K562 (cell line): ENCODE results near the gene CCNL1.

Experiments used
- CTCF ChIP-seq, 3 experiments: IDR thresholded peaks in 2 of 3; conservative IDR thresholded peaks in 1 of 3; 2 replicates each; pipeline ENCODE4 v1.5.1; 2011 to 2012; ENCODE audit warnings: low read length in 3 of 3, mild to moderate bottlenecking in 3 of 3, control low read depth in 2 of 3, improper control_type of control experiment in 1 of 3, inconsistent platforms in 1 of 3, low read depth in 1 of 3, mixed read lengths in 1 of 3, moderate library complexity in 1 of 3; ENCODE audit not compliant: insufficient read depth in 2 of 3
- DLX4 ChIP-seq: fragments of 250-450 bp; sonication (Bioruptor Pico); IDR thresholded peaks from 2 replicates; pipeline ENCODE4 v1.6.1; 2021; ENCODE audit warnings: mild to moderate bottlenecking
- ESRRB ChIP-seq: fragments of 250-450 bp; sonication (Bioruptor Pico); IDR thresholded peaks from 2 replicates; pipeline ENCODE4 v1.5.0; 2020; ENCODE audit warnings: mild to moderate bottlenecking, moderate library complexity, borderline replicate concordance
- EZH2 ChIP-seq: IDR thresholded peaks from 2 replicates; pipeline ENCODE4 v1.6.1; 2012; ENCODE audit warnings: low read depth, mild to moderate bottlenecking, inconsistent platforms, low read length, borderline replicate concordance
- JUND ChIP-seq, 2 experiments: IDR thresholded peaks; 2 replicates in 1 of 2; 3 replicates in 1 of 2; pipeline ENCODE4 v1.6.1; 2011; ENCODE audit warnings: borderline replicate concordance in 2 of 2, low read depth in 2 of 2, low read length in 2 of 2, improper control_type of control experiment in 1 of 2, missing biosample characterization in 1 of 2, missing genetic modification characterization in 1 of 2, missing genetic modification reagents in 1 of 2
- MED1 ChIP-seq: sonication (generic); formaldehyde crosslinking; IDR thresholded peaks from 2 replicates; pipeline ENCODE4 v1.8.1; 2023; ENCODE audit warnings: missing genetic modification reagents, borderline replicate concordance
- POLR2AphosphoS5 ChIP-seq: IDR thresholded peaks from 2 replicates; pipeline ENCODE4 v1.6.1; 2011; ENCODE audit warnings: mild to moderate bottlenecking, low read depth, low read length, moderate library complexity; ENCODE audit not compliant: control insufficient read depth, insufficient read depth
- SMARCC2 ChIP-seq: fragments of 450-650 bp; IDR thresholded peaks from 2 replicates; pipeline ENCODE4 v1.6.1; 2017; ENCODE audit warnings: antibody characterized with exemption, moderate library complexity, mild to moderate bottlenecking, low read depth
- TOE1 ChIP-seq, 2 experiments: fragments of 450-650 bp in 1 of 2; sonication (generic) in 1 of 2; formaldehyde crosslinking in 1 of 2; IDR thresholded peaks; 2 replicates each; pipeline versions ENCODE4 v1.7.1 to v1.8.0; 2016 to 2022; ENCODE audit warnings: borderline replicate concordance in 2 of 2, mild to moderate bottlenecking in 2 of 2, antibody characterized with exemption in 1 of 2, inconsistent platforms in 1 of 2, low read depth in 1 of 2, missing genetic modification reagents in 1 of 2, moderate library complexity in 1 of 2

GRCh38 chr3:157151627-157152026 is 8.3 kb downstream of the CCNL1 start:
- TF ChIP-seq TOE1 (IDR thresholded peaks at IDR 0.05; ENCODE audit: borderline replicate concordance), result no peak
- TF ChIP-seq TOE1 (CRISPR knock-in tag; IDR thresholded peaks at IDR 0.05; ENCODE audit: borderline replicate concordance, low read depth), result no peak
- no peak for TF ChIP-seq POLR2AphosphoS5
- TF ChIP-seq EZH2, result no peak
- no peak for TF ChIP-seq MED1
- no peak for TF ChIP-seq CTCF (IDR thresholded peaks at IDR 0.05 in 2 of 3, conservative IDR thresholded peaks at IDR 0.05 in 1 of 3; ENCODE audit: insufficient read depth in 2 of 3, low read depth in 1 of 3, low read length in 3 of 3)
- no peak for TF ChIP-seq ESRRB
- no peak for TF ChIP-seq SMARCC2
- no peak for TF ChIP-seq JUND (IDR thresholded peaks at IDR 0.05; ENCODE audit: borderline replicate concordance, low read depth, low read length)
- no peak for TF ChIP-seq JUND (tag; IDR thresholded peaks at IDR 0.05; ENCODE audit: borderline replicate concordance, low read depth, low read length)
- TF ChIP-seq DLX4 (CRISPR knock-in tag), result no peak
